COLO668 (cell line): ENCODE measurements around the gene AMH.
"Not testable (repeated sequence)": the region's sequence is repeated elsewhere in the genome, so short reads cannot be mapped to it uniquely, and the experiment has no call there.

ENCODE experiments used
- DNase-seq: peaks from one replicate; lab custom pipeline; 2025; ENCODE audit not compliant: unreplicated experiment; lab: John Stamatoyannopoulos, UW

AMH gene

DNA sequence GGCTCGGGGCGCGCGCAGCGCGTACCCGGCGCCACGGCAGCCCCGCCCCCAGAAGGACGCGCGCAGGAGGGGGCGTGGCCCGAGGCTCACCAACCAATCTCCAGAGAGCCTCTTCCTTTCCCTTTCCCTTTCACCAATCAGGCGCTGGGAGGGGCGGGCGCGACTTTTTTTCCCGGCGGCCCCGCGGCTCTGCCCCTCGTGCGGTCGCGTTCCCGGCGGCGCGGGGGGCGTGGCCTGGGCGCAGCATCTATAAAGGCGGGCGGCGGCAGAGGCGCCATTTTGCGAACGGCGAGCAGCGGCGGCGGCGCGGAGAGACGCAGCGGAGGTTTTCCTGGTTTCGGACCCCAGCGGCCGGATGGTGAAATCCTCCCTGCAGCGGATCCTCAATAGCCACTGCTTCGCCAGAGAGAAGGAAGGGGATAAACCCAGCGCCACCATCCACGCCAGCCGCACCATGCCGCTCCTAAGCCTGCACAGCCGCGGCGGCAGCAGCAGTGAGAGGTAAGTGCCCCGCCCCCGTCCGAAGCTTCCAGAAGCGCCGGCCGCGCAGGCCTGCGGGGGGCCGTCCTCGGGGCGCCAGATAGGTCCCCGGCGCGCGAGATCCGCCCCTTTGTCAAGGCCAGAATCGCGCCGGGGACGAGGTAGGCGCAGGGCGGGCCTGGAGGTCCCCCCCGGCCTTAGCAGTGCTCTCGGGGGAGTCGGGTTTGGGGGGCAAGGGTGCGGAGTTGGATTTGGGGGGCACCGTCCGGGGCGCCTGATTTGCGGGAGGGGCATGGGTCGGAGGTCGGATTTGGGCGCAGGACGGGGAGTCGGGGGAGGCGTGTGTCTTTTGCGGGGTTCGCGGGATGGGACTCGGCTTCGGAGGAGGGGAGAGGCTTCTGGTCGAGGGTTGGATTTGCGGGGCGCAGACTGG lies 20.4 kb downstream of the AMH start:
- DNase-seq: peak; percentile 96

DNA sequence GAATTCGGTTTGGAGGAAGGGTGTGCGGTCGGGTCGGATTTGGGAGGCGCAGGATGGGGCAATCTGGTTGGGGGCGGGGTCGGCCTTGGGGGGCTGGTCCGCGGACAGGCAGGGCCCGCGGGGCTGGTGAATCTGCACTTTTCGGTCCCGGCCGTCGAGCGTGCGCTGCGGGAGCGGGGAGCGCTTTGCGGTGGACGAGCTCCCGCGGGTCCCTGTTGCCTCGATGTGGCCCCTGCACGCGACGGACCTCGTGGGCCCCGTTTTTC lies 21.0 kb downstream of the AMH start:
- no peak for DNase-seq

DNA sequence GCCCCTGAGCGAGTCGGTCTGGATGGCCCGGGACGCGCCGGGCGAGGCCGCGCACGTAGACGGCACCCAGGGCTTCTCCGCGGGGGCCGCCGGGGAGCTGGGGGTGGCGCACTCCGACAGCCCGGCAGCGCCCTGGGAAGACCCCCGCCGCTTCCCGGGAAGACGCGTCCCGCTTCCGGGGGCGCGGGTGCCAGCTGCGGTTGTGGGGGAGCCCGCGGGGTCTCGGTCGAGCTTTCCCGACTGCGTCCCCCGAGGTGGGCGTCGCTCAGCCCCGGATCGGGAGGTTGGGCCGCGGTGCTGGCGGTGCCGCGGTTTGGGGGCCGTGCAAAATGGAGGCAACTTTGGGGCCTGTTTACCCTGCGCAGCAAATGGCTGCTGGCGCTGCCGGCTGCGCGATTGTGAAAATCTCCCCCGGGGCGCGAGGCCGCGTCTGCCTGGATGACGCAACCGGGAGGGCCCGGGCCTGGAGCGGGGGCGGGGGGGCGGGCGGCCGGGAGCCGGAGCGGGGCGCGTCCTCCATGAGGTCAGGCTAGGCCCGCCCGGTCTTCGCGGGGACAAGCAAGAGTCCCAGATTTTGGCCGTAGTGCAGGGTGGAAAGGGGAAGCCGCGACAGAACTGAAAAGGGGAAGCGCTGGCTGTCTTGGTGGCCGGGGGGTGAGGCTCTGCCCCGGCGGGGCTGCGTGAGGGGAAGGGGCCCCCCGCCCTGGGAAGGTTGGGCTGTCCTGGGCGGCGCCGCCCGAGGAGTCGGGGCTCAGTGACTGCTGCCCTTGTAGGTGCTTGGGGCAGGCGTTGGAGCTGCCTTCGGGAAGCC lies 21.5 kb downstream of the AMH start:
- peak; percentile 83 for DNase-seq

DNA sequence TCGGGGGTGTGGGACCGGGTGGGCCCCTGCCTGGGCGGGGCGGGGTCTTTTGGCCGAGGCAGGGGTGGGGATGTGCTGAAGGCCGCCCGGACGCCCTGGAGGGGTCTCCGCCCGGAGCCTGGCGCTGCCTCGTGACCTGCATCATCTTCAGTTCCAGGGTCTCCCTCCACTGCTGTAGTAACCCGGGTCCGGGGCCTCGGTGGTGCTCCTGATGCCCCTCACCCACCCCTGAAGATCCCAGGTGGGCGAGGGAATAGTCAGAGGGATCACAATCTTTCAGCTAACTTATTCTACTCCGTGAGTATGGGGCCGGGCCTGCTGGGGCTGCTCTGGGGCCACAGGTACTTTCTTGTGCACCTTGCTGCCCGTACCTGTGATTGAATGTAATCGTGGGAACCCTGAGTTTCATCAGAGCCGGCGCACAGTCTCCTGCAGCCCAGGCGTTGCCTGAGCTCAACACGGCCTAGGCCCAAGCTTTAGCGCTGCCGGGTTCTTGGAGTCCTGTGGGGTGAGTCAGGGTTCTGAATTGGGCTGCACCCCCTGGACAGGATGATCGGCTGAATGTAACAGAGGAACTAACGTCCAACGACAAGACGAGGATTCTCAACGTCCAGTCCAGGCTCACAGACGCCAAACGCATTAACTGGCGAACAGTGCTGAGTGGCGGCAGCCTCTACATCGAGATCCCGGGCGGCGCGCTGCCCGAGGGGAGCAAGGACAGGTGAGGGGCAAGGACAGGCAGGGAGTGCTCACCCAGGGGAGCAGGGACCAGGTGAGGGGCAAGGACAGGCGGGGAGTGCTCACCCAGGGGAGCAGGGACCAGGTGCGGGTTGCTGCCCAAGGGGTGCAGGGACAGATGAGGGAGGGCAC lies 22.3 kb downstream of the AMH start:
- peak; percentile 54 for DNase-seq

DNA sequence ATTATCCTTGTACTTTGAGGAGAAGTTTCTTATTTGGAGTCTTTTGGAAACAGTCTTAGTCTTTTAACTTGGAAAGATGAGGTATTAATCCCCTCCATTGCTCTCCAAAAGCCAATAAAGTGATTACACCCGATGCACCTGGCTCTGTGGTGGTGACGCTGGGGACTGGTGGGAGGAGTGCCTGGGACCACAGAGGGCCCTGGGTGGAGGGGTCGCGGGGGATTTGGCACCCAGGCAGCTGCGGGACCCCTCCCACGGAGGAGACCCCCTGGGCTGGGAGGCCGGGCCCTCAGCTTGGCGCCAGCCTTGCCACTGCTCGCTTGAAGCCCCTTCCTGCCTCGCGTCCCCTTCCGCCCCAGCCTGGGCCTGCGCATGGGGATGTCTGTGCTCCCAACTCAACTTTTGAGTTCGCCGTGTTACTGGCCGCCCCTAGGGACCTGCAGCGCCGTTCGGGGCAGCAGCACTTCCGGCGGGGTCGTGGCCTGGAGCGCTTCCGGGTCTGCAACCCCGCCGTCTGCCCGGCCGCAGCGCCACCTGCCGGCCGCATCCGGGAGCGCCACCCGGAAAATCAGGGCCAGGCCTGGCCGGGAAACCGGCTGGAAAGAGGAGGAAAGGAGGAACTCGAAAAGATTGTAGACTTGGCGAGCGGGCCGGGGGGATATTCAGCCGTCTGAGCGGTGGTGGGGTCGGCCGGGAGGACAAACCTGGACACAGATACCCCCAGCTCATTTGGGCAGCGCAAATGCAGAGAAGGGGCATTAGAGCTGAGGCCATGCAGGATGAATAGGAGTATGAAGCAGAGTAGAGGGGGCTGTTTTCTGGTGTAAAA lies 24.4 kb downstream of the AMH start:
- peak; percentile 88 for DNase-seq

DNA sequence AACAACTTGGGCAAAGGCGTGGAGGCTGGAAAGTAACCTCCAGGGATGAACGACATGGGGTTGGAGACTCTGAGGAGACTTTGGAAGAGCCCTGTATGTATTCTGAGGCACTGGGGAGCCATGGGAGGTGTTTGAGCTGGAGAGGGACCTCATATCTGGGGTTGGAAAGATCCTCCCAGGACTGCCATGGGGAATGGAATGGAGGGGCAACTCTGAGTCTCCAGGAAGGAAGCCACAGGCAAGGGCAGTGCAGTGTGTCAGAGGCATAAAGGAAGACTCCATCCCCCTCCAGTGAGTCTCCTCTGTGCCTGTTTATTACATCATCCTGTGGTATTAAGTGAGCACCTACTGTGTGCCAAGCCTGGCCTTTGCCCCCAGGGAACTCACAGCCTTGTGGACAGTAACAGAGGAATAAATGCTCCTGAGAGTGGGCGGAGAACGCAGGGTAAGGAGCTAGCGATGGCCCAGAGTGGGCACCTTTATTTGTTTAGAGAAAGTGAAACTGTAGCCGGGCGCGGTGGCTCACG lies 25.1 kb downstream of the AMH start:
- DNase-seq: no peak

DNA sequence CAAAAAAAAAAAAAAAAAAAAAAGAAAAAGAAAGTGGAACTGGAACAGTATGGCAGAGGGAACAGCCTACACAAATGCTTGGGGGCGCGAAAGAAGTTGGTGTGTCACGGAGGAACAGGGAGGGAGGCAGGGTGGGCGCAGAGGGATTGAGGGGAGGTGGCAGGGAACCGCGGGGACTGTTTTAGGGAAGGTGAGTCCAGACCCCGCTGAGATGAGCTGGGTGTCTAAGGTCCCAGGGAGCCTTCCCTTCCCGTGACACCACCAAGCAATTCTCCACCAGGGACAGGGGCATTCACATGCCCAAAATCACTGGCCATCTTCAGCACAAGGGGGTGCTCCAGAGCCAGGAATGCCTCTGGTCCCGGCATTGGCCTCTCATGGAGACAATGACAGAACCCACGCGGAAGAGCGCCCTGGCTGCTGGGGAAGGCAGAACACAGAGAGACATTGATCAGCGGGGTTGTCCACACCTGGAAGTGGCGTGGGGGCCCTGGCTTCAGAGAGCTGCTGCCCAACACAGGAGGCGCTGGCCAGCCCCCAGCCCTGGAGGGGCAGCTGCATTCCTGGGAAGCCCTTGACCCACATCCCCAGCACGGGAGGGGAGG lies 25.9 kb downstream of the AMH start:
- peak; percentile 80 for DNase-seq

DNA sequence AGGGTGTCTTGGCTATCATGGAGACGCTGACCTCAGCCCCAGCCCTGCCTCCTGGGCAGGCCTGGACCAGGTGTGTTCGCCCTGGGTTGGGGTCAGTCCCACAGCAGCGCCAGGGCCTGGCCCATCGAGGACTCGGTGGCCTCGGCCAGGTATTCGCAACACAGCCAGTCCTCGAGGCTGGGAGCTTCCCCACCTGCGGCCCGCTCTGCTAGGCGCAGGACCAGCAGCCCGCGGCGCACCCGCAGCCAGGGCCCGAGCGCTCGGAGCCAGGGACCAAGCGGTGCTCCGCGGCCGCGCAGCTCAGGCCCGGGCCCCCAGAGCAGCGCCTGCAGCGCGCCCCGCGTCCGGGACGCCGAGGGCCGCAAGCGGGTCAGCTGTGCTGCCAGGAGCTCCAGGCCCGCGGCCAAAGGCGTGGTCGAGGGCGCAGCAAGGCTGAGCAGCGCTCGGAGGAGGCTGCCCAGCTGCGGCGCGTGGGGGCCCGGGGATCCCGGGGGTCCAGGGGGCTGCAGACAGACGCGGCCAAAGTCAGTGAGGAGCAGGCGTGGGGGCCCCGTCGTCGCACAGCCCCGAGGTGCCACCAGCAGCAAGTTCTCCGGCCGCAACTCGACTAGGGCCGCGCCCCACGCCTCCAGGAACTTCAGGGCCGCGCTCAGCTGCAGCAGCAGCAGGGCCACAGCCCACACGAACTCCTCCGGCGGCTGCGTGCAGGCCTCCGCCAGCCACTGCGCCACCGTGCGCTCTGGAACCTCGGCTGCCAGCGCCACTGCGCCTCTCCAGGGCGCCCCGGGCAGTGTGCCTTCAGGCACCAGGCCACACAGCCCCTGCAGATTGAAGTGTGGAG lies 26.7 kb downstream of the AMH start:
- DNase-seq: no peak

DNA sequence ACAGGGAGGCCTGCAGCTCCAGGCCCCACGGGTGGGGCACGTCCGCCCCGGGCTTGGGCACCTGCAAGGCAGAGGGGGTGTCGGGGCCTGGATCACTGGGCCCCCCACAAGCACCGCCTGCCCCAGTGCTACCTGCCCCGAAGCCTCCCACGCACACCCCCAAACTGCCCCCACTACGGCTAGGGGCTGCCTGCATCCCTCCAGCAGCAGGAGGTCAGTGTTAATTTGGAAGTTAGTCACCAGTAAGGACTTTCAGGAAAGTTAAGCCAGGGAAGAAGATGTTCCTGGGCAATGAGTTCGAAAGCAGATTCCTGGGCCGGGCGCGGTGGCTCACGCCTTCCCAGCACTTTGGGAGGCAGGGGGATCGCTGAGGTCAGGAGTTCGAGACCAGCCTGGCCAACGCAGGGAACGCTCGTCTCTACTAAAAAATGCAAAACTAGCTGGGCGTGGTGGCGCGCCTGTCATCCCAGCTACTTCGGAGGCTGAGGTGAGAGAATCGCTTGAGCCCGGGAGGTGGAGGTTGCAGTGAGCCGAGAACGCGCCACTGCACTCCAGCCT lies 27.4 kb downstream of the AMH start:
- DNase-seq: no peak

DNA sequence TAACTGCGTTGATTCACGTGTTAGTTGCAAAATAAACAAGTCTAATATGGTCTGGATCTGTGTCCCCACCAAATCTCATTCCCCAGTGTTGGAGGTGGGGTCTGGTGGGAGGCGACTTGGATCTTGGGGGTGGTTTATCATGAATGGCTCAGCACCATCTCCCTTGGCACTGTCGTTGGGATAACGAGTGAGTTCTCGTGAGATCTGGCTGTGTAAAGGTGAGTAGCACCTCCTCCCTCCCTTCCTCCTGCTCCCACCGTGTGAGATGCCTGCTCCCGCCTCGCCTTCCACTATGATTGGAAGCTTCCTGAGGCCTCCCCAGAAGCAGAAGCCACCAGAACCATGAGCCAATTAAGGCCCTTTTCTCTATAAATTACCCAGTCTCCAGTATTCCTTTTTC lies 28.0 kb downstream of the AMH start:
- DNase-seq: no peak

DNA sequence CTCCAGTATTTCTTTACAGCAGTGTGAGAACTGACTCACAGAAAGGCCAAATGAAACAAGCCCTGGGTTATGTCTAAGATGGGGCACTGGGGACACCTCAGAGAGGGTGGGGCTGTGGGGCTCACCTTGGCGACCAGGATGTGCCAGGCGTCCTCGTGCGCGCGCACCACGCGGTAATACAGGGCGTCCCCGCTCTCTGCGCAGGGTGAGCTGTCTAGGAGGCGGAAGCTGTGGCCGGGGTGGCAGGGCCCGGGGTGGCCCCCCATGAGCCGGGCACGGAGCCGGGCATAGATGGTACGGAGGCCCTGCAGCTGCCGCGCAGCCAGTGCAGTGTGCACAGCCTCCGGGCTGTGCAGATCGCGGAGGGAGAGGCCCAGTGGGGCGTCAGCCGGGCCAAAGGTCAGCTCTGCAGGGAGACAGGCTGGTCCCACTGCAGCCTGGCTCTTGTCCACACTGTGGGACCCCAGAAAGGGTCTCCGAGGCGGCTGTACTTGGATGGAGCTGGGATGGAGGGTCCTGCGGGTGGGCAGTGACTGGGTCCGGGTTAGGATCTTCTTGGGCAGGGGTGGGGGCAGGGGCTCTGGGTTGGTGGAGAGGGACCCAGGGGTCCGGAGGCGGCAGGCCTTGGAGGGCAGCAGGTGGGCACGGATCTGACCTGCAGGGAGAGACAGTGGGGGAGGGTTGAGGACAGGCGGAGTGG lies 29.5 kb downstream of the AMH start:
- no peak for DNase-seq

DNA sequence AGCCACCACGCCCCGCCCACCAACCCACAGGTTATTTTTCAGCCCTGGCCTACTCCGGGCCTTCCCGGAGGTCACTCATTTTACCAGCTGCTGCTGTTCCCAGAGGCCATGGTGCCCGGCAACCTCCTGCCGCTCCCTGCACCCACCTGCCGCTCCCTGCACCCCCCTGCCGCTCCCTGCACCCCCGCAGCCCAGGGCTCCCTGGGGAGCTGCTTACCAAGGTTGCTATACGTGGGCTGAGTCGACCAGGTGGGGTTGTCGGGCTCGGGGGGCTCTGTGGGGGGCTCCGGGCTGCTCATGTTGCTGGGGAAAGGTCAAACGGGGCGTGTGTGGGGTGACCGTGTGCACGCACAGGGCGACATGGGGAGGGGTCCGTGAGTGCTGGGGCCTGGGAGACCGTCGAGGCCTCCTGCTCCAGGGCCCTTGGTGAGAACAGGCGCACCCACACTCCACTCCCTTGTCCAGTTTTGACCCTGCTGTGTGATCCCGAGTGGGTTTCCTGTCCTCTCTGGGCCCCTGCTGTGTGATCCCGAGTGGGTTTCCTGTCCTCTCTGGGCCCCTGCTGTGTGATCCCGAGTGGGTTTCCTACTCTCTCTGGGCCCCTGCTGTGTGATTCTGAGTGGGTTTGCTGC lies 31.6 kb downstream of the AMH start:
- no peak for DNase-seq

DNA sequence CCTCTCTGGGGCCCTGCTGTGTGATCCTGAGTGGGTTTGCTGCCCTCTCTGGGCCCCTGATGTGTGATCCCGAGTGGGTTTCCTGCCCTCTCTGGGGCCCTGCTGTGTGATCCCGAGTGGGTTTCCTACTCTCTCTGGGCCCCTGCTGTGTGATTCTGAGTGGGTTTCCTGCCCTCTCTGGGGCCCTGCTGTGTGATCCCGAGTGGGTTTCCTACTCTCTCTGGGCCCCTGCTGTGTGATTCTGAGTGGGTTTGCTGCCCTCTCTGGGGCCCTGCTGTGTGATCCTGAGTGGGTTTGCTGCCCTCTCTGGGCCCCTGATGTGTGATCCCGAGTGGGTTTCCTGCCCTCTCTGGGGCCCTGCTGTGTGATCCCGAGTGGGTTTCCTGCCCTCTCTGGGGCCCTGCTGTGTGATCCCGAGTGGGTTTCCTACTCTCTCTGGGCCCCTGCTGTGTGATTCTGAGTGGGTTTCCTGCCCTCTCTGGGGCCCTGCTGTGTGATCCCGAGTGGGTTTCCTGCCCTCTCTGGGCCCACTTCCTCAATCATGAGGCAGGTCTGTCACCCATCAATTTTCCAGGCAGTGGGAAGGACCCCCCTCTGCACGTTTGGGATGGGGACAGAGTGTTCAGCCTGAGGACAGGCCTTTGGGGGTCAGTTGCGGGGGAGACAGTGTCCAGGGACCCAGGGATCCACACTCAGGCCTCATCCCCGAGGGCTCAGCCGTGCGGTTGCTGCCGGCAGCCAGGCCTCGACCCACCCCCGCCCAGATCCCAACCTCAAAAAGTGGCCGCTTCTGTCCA lies 32.3 kb downstream of the AMH start:
- DNase-seq: not testable (repeated sequence)

DNA sequence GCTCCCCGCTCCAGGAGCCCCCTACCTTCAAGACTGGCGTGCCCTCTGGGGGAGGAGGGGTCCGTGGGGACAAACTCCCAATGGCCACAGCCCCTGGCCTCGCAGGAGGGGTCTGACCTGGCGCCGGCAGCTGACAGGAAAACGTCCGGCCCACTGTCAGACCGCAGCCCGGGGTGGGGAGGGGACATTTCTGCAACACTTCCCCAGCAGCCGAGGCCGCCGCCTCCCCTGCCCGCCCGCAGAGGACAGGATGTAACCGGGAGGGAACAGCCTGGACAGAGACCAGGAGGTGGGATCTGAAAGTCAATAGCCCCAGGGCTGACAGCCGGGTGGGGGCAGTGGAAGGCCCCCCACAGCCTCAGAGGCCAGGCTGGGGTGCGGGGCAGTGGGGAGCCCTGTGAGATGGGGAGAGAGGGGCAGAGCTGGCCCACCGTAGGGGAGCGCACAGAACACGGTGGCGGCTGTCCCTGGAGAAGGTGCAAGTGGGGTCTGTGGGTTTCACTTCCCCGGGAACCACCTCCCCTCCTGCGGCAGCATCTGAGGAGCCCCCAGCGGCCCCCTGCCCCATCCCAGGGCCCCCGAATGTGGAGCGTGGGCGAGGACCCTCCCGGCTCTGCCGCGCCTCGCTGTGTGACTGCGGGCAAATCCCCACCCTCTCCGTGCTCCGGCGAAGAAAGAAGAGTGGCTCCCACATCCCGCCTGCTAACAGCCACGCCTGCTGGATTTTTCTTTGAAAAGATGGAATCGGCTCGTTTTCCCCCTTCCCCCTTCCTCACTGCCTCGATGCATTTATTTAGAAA lies 33.1 kb downstream of the AMH start, which contains the start of gene PEAK3:
TSS of gene PEAK3 (minus strand) at position 114 of the 800 bp plus-strand sequence. CDS start 1,244 bp downstream, outside the sequence.
- no peak for DNase-seq

DNA sequence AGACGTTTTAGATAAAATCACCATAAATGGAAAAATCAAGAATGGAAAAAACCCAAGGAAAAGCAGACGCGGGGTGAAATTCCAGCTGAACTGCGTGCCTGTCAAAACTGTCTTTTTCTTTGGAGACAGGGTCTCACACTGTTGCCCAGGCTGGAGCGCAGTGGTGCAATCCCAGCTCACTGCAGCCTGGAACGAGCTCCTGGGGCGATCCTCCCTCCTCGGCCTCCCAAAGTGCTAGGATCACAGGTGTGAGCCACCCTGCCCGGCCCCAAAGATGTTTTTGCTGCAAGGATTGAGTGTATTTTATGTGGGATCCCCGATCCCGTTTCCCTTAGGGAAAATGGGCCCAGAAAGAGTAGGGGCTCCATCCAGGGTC lies 33.7 kb downstream of the AMH start:
- DNase-seq: no peak
